RWPE1 (cell line): ENCODE results near the gene U2AF1L4.

ENCODE experiments used
- CTCF ChIA-PET: fragments of 350-600 bp; sonication (Branson Sonifier 250); formaldehyde crosslinking; extraction: SDS; loops from one replicate; lab custom pipeline; 2021; lab: Yijun Ruan, JAX
- POLR2A ChIA-PET: fragments of 400-600 bp; formaldehyde crosslinking; extraction: SDS; loops from one replicate; lab custom pipeline; 2020; ENCODE audit warnings: antibody characterized with exemption; ENCODE audit not compliant: low non-redundant PET; lab: Yijun Ruan, JAX
- DNase-seq: peaks from one replicate; pipeline ENCODE4 v3.0.0; 2012; ENCODE audit warnings: low spot score
- H3K27ac ChIP-seq: fragments of 450-650 bp; 2 replicates; pipeline ENCODE4 v1.5.1; 2017
- TF ChIP-seq, protein P1 (sequence below): fragments of 450-650 bp; conservative IDR thresholded peaks from 2 replicates; pipeline ENCODE4 v1.5.1; 2017; ENCODE audit warnings: low read depth, mild to moderate bottlenecking

U2AF1L4 gene

DNA sequence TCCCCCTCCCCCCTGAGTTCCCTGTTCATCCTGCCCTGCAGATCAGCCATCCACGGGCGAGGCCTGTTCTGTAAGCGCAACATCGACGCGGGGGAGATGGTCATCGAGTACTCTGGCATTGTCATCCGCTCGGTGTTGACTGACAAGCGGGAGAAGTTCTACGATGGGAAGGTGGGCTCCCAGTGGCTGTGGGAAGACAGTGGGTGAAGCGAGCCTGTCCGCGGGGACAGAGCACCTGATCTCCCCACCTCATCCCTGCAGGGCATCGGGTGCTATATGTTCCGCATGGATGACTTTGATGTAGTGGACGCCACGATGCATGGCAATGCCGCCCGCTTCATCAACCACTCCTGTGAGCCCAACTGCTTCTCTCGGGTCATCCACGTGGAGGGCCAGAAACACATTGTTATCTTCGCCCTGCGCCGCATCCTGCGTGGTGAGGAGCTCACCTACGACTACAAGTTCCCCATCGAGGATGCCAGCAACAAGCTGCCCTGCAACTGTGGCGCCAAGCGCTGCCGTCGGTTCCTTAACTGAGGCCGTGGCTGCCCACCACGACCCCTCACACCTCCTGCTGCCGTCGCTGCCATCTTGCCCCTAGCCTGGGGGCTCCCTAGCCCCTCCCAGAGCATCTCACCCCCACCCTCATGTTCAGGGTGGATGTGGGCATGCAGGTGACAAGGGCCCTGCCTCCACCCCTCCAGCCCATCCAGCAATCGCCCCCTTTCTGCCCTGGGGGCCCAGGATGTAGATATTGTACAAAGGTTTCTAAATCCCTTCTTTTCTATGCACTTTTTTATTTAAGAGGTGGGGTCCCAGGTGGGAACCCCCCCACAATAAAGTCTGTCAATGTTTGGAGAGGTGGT, 7.0 kb downstream of the U2AF1L4 start:
- peak overlapping the region; percentile 87 for H3K27ac ChIP-seq
- no peak for DNase-seq
- POLR2A ChIA-PET: no interaction called here
- CTCF ChIA-PET: no interaction called here
- TF ChIP-seq, protein P1, sequence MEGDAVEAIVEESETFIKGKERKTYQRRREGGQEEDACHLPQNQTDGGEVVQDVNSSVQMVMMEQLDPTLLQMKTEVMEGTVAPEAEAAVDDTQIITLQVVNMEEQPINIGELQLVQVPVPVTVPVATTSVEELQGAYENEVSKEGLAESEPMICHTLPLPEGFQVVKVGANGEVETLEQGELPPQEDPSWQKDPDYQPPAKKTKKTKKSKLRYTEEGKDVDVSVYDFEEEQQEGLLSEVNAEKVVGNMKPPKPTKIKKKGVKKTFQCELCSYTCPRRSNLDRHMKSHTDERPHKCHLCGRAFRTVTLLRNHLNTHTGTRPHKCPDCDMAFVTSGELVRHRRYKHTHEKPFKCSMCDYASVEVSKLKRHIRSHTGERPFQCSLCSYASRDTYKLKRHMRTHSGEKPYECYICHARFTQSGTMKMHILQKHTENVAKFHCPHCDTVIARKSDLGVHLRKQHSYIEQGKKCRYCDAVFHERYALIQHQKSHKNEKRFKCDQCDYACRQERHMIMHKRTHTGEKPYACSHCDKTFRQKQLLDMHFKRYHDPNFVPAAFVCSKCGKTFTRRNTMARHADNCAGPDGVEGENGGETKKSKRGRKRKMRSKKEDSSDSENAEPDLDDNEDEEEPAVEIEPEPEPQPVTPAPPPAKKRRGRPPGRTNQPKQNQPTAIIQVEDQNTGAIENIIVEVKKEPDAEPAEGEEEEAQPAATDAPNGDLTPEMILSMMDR: no peak

DNA sequence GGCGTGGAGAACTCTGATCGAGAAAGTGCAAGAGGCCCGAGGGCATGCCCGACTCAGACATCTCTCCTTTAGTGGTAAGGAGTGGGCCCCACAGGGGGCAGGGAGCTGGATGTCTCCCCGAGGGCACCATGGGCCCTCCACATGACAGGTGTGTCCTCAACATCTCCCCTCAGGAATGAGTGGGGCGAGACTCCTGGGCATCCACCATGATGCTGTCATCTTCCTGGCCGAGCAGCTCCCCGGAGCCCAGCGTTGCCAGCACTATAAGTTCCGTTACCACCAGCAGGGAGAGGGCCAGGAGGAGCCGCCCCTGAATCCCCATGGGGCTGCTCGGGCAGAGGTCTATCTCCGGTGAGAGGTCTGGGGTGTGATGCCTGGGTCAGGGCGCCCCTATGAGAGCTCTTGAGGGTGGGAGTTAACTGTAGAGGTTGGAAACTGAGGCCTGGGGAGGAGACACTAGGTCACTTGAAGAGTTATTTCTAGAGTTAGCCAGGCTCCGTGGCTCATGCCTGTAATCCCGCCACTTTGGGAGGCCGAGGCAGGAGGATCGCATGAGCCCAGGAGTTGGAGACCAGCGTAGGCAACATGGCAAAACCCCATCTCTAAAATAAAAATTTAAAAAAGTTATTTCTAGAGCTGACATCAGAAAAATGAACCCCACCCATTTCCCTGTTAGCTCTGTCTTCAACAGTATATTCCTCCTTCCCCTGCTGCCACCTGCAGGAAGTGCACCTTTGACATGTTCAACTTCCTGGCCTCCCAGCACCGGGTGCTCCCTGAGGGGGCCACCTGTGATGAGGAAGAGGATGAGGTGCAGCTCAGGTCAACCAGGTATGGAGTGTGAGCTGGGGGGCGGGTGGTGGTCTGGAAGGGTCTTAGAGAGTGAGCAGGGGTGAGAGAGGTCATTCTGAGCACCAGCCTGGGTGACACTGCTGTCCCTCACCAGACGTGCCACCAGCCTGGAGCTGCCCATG, 8.0 kb downstream of the U2AF1L4 start:
- ChIA-PET POLR2A (interaction anchor here (0.7 kb wide), 2 partner anchors 11 to 36 kb away, joined by 3 to 4 read pairs; partner anchors contain the start of gene LIN37), CTCF (interaction anchor here (0.8 kb wide), 1 partner anchor 44 kb away, joined by 3 read pairs; no protein-coding TSS in a partner anchor)
- peak overlapping the region; percentile 87 for H3K27ac ChIP-seq
- TF ChIP-seq, protein P1: 0 out of 2 replicates have a peak, but pooled peaks have one; percentile 13
- no peak for DNase-seq

DNA sequence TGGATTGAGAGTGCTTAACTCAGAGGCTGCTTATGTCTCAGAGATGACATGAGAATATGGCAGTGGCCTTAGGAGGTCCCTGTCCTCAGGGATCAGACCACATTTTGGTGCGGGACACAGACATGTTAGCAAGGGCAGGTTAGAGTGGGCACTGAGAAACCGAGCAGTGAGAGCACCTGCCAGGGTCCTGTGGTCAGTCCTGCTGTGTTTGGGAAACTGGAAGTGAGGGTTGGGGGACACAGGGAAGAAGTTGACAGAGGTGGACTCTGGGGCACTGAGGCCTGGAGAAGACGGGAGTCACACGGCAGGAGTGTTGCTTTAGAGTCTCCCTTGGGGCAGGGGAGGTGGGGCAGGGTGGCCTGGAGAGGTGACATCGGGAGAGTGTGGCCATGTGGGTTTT, 10.3 kb downstream of the U2AF1L4 start:
- DNase-seq: no peak
- POLR2A ChIA-PET: no interaction called here

DNA sequence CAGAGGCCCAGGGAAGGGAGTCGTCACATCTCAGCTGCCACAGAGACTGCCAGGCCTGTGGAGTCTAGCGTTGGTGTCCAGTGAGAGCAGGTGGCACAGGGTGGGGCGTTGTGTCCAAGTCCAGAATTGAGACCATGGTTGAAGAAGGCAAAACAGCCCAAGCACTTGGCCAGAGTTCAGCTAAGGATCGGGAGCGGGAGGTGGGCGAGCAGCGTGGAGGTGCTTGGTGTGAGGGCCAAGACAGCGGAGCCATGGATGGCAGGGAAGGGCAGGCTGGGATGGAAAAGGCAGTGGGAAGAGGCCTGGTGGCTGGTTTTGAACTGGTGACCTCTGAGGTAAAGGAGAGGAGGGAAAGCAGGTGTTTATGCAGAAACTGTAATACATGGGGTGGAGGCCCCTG, 10.9 kb downstream of the U2AF1L4 start:
- POLR2A ChIA-PET: no interaction called here
- CTCF ChIA-PET: interaction anchor here (0.6 to 0.7 kb wide), 2 partner anchors 18 to 139 kb away, joined by 4 to 6 read pairs; no protein-coding TSS in a partner anchor
- DNase-seq: no peak
- H3K27ac ChIP-seq: peak overlapping the region; percentile 32
- TF ChIP-seq, protein P1: no peak

More for the DNA sequence above, 10.3 kb downstream of the U2AF1L4 start:
- H3K27ac ChIP-seq: peak overlapping the region; percentile 32
- CTCF ChIA-PET: interaction anchor here (0.6 kb wide), 1 partner anchor 13 kb away, joined by 3 read pairs; the partner anchor contains the start of gene LIN37
- TF ChIP-seq, protein P1: no peak

DNA sequence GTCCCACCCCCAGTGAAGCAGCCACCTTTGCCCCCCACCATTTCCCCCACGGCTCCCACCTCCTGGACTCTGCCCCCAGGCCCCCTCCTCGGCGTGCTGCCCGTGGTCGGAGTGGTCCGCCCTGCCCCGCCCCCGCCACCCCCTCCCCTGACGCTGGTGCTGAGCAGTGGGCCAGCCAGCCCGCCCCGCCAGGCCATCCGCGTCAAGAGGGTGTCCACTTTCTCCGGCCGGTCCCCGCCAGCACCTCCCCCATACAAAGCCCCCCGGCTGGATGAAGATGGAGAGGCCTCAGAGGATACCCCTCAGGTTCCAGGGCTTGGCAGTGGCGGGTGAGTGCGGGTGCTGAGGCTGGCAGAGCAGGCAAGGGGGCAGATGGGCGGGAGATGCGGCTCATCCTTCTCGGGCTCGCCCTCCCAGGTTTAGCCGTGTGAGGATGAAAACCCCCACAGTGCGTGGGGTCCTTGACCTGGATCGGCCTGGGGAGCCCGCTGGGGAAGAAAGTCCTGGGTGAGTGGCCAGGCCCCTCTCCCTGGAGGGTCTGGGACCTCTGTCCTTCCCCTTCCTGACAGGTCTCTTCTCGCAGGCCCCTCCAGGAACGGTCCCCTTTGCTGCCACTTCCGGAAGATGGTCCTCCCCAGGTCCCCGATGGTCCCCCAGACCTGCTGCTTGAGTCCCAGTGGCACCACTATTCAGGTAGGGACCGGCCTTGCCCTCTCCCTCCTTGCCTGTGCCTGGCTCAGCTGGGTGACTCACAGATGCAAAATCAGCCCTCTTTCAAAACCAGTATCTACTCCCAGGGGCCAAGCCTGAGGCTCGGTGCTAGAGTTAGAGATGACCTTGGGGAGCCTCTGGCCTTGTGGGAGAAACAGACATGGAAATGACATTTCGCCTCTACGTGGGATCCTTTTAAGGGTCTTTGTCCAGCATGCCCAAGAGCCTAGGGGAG, 11.8 kb downstream of the U2AF1L4 start:
- H3K27ac ChIP-seq: peak overlapping the region; percentile 32
- ChIA-PET CTCF (no interaction called here), POLR2A (no interaction called here)
- no peak for DNase-seq
- TF ChIP-seq, protein P1: no peak
